Activated CD4-positive, alpha-beta T cell treated with anti-CD3 and anti-CD28 coated beads, Interleukin-2, amount 10 ng/mL, durations not matched to agents 24 days and 14 days (primary cell): Measurements from ENCODE around the gene MAP2K7. TPM values are rescaled to one million over a fixed set of nuclear protein-coding genes. Genes with fewer than 3 reads are reported as not detected.

Experiments
- total RNA-seq: library from RNA; stranded (reverse); gene quantifications from 2 replicates; pipeline ENCODE4 v1.2.3, GENCODE V29; 2022

Gene MAP2K7
- total RNA-seq, 1 donor from 2014 or later, result 46.7 TPM

Other genes starting within 250 kb of the MAP2K7 start
- not detected in 2 replicates for gene RETN, start 234.8 kb upstream of the MAP2K7 start, total RNA-seq
- not detected in 2 replicates for gene MCEMP1, start 226.8 kb upstream of the MAP2K7 start, total RNA-seq
- 82.9 and 84.1 TPM in 2 replicates for gene TRAPPC5, start 223.0 kb upstream of the MAP2K7 start, total RNA-seq
- not detected in 2 replicates for gene FCER2, start 201.7 kb upstream of the MAP2K7 start, total RNA-seq
- not detected in 2 replicates for gene CLEC4G, start 171.8 kb upstream of the MAP2K7 start, total RNA-seq
- gene CD209, start 156.3 kb upstream of the MAP2K7 start, total RNA-seq, result not detected in 2 replicates
- not detected in 2 replicates for gene CLEC4M, start 140.6 kb upstream of the MAP2K7 start, total RNA-seq
- 4.3 and 5.2 TPM in 2 replicates for gene EVI5L, start 73.7 kb upstream of the MAP2K7 start, total RNA-seq
- 0.21 TPM in 2 replicates for gene PRR36, start 29.5 kb upstream of the MAP2K7 start, total RNA-seq
- gene LRRC8E, start 15.4 kb upstream of the MAP2K7 start, total RNA-seq, result not detected in 2 replicates
- 5.3 and 8.5 TPM in 2 replicates for gene TGFBR3L, start 11.0 kb downstream of the MAP2K7 start, total RNA-seq
- 21.8 and 23.2 TPM in 2 replicates for gene SNAPC2, start 16.5 kb downstream of the MAP2K7 start, total RNA-seq
- gene CTXN1, start 22.3 kb downstream of the MAP2K7 start, total RNA-seq, result 1.8 and 2.0 TPM in 2 replicates
- 110 and 111 TPM in 2 replicates for gene TIMM44, start 39.8 kb downstream of the MAP2K7 start, total RNA-seq
- 191 and 193 TPM in 2 replicates for gene ELAVL1, start 101.8 kb downstream of the MAP2K7 start, total RNA-seq
- gene CCL25, start 148.9 kb downstream of the MAP2K7 start, total RNA-seq, result not detected in 2 replicates
- not detected in 2 replicates for gene FBN3, start 245.7 kb downstream of the MAP2K7 start, total RNA-seq